Measurements from ENCODE around the gene GIMD1. TPM values are rescaled to one million over a fixed set of nuclear protein-coding genes. Genes with fewer than 3 reads are reported as not detected.

The GIMD1 gene
- total and polyA plus RNA-seq, 9 of the 15 experiments (the other 6 are each of a cell fraction or from before 2014, with no cell fraction given) = not detected

DNA sequence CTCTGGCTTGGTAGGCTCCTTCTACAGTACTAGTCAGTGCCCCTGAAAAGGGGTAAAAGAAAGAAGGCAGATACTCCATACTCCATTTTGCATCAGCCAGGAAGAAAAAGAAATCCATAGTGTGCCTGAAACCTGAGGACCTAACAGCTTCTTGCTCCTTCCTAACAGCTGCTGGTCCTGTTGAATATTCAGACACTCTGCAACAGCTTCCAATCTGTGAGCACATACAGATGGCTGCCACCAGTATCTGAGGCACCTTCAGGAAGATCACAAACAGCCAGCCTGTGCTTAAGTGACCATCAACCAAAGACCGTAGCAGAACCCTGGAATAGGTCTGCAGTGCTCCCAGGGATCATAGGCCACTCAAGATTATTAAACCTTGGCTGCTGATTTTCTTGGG, 4.3 kb downstream of the GIMD1 start:
- 0 out of 2 replicates have a peak overlapping the region, but pooled peaks have one; percentile 8 for H2AFZ ChIP-seq (ENCODE audit: low read depth, low read length)
- H3K79me2 ChIP-seq (ENCODE audit: control insufficient read depth, insufficient read depth, low read length) = no peaks in the 10 kb centered on the region
- DNase-seq (ENCODE audit: extremely low read depth in 1 of 4, low spot score in 3 of 4) = no peak
- CTCF ChIA-PET (ENCODE audit: low intra/inter-chr PET ratio) = no interaction called here
- H3K9me1 ChIP-seq (ENCODE audit: control insufficient read depth, insufficient read depth, low read length) = no peaks in the 10 kb centered on the region
- H3K4me3 ChIP-seq = no peak overlapping the region
- H3K27me3 ChIP-seq (ENCODE audit: control insufficient read depth in 2 of 2, insufficient read depth in 2 of 2, low read length in 2 of 2) = no peaks in the 10 kb centered on the region
- POLR2A ChIA-PET = no interaction called here
- in situ Hi-C loops (cut with MboI) = no loop called here
- no peaks in the 10 kb centered on the region for H3K36me3 ChIP-seq (ENCODE audit: control insufficient read depth, insufficient read depth, low read length)
- H3K4me2 ChIP-seq (ENCODE audit: insufficient read depth, low read length) = no peak overlapping the region
- 18% methylated on average over 1 of the region's 1 CpG for WGBS (ENCODE audit: insufficient coverage, low coverage, missing lambda C conversion rate)
- TF ChIP-seq ZNF23 (CRISPR knock-in tag; IDR thresholded peaks at IDR 0.05) (no peak), CBFA2T2 (conservative IDR thresholded peaks at IDR 0.05) (no peak), TOE1 (IDR thresholded peaks at IDR 0.05; ENCODE audit: borderline replicate concordance) (no peak), TOE1 (CRISPR knock-in tag; IDR thresholded peaks at IDR 0.05; ENCODE audit: borderline replicate concordance, low read depth) (no peak), MED1 (CRISPR knock-in tag; IDR thresholded peaks at IDR 0.05; ENCODE audit: borderline replicate concordance) (no peak), ZNF57 (CRISPR knock-in tag; IDR thresholded peaks at IDR 0.05) (no peak), ZNF586 (CRISPR knock-in tag; conservative IDR thresholded peaks at IDR 0.05) (no peak), ZNF668 (CRISPR knock-in tag; IDR thresholded peaks at IDR 0.05) (no peak), ATF4 (CRISPR knock-in tag; IDR thresholded peaks at IDR 0.05) (no peak), FOXA1 (IDR thresholded peaks at IDR 0.05; ENCODE audit: borderline replicate concordance) (no peak), PYGO2 (tag; IDR thresholded peaks at IDR 0.05) (no peak), ZNF583 (CRISPR knock-in tag; IDR thresholded peaks at IDR 0.05) (no peak), U2AF1 (optimal IDR thresholded peaks at IDR 0.05; ENCODE audit: low read depth, low read length) (no peak), PHB (CRISPR knock-in tag; IDR thresholded peaks at IDR 0.05) (no peak)
- no peak overlapping the region for H3K9ac ChIP-seq (ENCODE audit: insufficient read depth in 1 of 2, low read depth in 2 of 2, low read length in 2 of 2)
- no TSS peak for BruUV-seq (replicated peaks)
- H3K9me3 ChIP-seq (replicated peaks; ENCODE audit: control insufficient read depth, insufficient read depth, low read depth, low read length) = no peaks in the 10 kb centered on the region
- FAIRE-seq = no peak
- H3K27ac ChIP-seq (ENCODE audit: extremely low read depth, low read depth, low read length) = no peak overlapping the region
- no peaks in the 10 kb centered on the region for H4K20me1 ChIP-seq (replicated peaks; ENCODE audit: control insufficient read depth, insufficient read depth, low read length)
- no peaks in the 10 kb centered on the region for H3K4me1 ChIP-seq (replicated peaks in 1 of 2; ENCODE audit: control insufficient read depth in 2 of 2, insufficient read depth in 2 of 2, low read length in 2 of 2)
- peak; percentile 44; the same call in 1 of the 3 replicates for ATAC-seq
- intact Hi-C loops (cut with micrococcal nuclease) = loop anchor here (10.0 kb wide), 1 partner anchor 531 kb away; no protein-coding TSS in a partner anchor

Data from K562 (cell line).